GM21381 (cell line): ENCODE measurements around the gene ARSH.
A peak's percentile ranks its signal among the peaks of the same experiment; 100 is the strongest.
"Not testable (repeated sequence)": the region's sequence is repeated elsewhere in the genome, so short reads cannot be mapped to it uniquely, and the experiment has no call there.

Experiments used
- ATAC-seq: cut with Tn5 transposase; IDR thresholded peaks from one replicate; pipeline ENCODE4 v1.9.1; 2021; ENCODE audit warnings: mild to moderate bottlenecking, moderate library complexity; ENCODE audit not compliant: unreplicated experiment

Gene ARSH, protein sequence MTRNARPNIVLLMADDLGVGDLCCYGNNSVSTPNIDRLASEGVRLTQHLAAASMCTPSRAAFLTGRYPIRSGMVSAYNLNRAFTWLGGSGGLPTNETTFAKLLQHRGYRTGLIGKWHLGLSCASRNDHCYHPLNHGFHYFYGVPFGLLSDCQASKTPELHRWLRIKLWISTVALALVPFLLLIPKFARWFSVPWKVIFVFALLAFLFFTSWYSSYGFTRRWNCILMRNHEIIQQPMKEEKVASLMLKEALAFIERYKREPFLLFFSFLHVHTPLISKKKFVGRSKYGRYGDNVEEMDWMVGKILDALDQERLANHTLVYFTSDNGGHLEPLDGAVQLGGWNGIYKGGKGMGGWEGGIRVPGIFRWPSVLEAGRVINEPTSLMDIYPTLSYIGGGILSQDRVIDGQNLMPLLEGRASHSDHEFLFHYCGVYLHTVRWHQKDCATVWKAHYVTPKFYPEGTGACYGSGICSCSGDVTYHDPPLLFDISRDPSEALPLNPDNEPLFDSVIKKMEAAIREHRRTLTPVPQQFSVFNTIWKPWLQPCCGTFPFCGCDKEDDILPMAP

DNA sequence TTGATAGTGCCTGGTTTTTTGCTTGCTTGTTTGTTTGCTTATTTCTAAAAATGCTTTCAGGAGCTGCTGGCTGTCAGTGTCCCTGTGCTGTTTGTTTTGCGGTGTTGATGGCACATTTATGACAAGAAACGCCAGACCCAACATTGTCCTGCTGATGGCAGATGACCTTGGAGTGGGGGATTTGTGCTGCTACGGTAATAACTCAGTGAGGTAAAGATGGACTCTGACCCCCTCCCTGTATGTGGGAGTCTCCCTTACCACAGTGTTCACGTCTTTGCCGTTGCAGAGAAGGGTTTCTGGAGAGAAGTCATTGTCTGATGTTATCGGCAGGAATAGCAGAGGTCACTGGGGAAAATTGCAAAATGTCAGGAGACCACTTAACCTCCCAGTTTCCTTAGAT lies at the start of gene ARSH:
Gene ARSH (plus strand): TSS at position 52 of the 400 bp plus-strand sequence. CDS start 67 bp downstream, at position 119.
- no peak for ATAC-seq

DNA sequence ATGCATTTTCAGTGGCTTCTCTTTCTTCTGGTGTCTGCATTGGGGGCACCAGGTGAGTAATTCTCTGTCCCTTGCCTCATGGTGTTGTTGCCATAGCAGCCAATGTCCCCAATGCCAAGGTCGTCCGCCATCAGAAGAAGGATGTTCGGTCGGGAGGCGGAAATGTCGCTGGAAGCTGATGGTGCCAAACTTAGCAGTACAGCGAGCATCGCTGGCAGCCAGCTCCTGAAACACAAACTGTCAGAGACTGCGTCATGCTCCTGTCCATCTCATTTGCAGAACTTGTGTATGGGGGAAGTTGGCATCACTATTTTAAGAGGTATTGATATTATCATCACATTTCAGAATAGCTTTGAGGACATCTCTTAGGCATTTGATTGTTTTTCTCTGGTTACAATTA lies 48.1 kb upstream of the ARSH start:
- ATAC-seq, result no peak

GRCh38 chrX:2960861-2961515 lies 45.4 kb upstream of the ARSH start:
- no peak for ATAC-seq

- no peak for ATAC-seq
Measured at GRCh38 chrX:2962381-2962780, 44.0 kb upstream of the ARSH start.

DNA sequence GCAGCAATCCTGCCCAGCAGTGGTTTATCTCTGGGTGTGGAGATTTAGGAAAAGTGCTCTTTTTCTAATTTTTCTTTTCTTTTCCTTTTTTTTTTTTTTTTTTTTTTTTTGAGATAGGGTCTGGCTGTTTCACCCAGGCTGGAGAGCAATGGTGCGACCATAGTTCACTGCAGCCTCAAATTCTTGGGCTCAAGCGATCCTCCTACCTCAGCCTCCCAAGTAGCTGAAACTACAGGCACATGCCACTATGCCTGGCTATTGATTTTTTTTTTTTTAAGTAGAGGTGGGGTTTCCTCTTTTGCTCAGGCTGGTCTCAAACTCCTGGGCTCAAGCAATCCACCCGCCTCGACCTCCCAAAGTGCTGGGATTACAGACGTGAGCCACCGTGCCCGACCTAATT lies 42.9 kb upstream of the ARSH start:
- ATAC-seq, result not testable (repeated sequence)

DNA sequence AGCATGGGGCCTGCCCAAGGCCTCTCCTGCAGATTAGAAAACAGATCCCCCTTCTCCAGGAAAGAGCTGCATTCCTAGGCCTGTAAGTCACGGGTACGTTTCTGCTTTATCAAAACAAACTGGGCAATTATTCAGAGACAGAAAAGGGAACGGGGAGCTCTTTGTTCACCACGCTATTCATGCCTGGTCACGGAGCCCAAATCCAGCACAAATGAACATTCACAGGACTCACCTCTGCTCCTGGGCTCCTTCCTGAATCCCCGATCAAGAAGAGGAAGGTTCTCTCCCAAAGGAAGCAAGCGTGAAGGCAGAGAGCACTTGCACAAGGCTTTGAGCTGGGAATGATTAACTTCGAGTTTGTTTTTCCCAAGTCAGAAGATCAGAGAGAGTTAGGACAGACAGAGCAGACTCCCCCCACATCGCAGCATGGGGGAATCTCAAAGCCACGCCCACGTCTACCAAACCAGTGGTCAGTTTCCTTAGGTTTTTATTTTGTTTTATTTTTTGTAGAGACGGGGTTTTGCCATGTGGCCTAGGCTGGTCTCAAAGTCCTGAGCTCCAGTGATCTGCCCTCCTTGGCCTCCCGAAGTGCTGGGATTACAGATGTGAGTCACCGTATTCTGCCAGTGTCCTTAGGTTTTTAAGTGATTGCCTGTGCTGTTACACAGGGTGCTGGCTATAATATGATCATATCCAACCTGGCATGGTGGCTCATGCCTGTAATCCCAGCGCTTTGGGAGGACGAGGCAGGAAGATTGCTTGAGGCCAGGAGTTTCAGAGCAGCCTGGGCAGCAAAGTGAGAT lies 42.2 kb upstream of the ARSH start:
- not testable (repeated sequence) for ATAC-seq

DNA sequence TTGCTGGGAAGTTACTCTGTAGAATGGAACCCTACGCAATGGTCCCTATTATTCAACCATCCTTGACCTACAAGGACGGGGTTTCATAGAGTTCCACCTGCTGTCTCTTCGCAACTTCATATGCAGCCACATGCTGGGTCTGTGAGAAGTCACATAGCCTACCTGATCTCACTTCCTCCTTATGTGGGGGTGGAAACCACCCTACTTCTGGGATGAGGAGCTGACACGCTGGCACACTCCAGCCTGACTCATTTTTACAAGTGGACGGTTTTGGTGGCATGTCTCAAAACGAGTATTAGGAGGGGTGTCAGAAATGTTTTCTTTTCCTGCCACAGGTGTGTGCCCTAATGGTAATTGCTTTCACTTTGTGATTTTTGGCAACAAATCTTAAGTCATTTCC lies 40.4 kb upstream of the ARSH start:
- ATAC-seq, result peak; percentile 63

- ATAC-seq, result no peak
Measured at GRCh38 chrX:2967012-2967411, 39.3 kb upstream of the ARSH start.

DNA sequence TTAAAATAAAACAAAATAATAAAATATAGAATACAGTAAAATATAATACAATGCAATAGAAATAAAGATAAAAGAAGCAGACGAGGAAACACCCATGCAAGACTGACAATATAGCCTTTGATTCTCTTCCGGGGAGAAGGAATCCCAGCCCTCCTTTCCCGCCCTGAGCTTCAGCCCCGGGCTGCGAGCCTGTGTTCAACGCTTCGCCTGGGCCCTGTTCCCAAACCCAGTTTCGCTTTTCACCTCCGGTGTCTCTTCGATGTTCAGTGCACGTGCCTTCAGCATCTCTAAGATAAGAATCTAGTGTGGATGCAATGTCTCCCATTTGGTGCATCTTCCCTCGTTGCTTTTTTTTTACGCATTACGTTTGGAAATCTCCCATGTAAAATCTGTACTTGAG lies 38.8 kb upstream of the ARSH start:
- no peak for ATAC-seq

DNA sequence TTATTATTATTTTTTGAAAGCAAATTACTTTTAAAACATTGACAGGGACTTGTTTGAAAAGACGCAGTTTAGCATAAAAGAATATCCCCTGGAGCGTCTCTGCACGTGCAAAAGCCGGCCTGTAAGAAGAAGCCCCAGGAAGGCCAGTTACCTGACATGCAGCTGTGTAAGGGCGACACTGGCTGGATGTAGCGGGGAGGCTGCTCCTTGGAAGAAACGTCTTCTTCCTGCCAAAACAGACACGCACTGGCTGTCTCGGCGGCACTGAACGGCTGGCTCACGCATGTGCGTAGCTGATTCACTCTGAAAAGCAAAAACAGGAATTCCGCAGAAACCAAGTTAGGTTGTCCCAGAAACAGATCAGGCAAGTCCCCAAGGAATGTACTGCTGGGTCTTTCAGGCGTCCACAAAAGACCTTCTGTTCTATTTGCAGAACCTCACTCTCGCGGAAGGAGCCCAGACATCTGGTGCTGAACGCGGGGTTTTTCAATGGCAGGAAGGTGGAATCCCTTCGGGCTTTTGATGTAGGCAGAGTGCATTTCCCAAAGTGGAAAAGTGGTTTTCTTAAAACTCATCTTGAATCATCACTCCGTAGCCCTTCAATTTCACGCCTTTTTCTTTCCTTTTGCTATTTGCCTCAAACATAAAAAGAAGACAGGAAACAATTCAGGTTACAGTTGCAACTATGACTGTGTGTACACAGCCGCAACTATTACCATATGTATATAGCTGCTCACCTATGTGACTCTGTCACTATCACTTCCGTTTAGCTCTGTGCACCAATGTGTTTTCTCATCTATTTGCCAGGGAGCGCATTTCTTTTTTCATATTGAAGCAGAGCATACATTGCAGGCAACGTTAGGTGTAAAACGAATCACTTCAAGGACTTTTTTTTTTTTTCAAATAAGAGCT lies 38.1 kb upstream of the ARSH start:
- no peak for ATAC-seq

- ATAC-seq, result no peak
Measured at GRCh38 chrX:2969021-2969420, 37.3 kb upstream of the ARSH start.

DNA sequence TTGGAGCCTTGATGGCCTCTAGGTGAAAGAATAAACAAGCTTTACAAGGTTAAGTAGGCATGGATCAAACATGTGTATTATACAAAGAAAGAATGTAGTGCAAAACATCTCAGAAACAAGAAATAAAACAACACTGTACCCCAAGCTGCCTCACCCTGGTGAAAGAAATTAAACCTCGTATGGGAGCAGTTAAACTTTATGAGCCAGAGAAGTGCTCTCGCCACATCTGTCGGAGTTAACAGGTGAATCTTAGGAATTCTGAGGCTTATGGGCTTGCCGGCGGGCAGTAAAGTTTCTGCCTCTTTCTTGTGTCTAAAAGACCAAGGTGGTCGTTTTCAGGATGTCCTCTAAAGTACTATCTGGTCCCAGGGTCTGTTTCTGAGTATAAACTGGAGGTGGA lies 34.0 kb upstream of the ARSH start:
- no peak for ATAC-seq

- no peak for ATAC-seq
Measured at GRCh38 chrX:2974961-2975360, 31.4 kb upstream of the ARSH start.

- ATAC-seq, result not testable (repeated sequence)
Measured at GRCh38 chrX:2978639-2979038, 27.7 kb upstream of the ARSH start.

DNA sequence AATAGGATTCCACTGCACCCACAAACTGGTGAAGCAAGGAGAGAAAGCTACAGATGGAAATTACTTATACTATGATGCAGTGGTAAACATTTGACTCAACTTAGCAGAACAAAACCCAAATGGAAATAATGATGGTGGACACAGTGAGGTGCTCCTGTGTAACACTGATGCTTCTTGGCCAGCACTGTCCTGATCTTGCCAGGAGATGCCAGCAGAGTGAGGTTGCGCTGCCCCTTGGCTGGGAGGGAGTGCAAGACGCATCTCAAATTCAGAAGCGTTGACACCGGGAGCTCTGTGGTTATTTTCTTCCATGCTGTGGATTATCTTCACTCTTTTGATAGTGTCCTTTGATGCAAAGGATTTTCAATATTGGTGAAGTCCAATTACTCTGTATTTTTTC lies 22.0 kb upstream of the ARSH start:
- no peak for ATAC-seq

GRCh38 chrX:2989565-2989964 lies 16.8 kb upstream of the ARSH start:
- no peak for ATAC-seq

GRCh38 chrX:3010532-3010931 lies 4.2 kb downstream of the ARSH start:
- ATAC-seq, result no peak

DNA sequence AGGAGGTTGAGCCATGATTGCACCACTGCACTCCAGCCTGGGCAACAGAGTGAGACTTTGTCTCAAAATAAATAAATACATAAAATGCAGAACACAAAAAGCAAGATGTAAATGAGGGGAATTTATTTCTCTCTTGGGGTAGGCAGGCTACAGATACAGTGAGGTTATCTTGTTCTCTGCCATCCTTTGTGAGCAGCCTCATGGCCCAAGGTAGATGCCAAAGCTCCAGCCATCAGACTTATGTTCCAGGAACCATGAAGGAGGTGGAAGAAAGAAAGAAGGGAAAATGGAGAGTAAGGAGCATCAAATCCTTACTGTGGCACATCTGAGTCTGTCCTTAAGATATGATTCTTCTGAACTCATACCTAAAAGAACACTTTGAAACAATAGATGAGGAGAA lies 11.1 kb downstream of the ARSH start:
- no peak for ATAC-seq

DNA sequence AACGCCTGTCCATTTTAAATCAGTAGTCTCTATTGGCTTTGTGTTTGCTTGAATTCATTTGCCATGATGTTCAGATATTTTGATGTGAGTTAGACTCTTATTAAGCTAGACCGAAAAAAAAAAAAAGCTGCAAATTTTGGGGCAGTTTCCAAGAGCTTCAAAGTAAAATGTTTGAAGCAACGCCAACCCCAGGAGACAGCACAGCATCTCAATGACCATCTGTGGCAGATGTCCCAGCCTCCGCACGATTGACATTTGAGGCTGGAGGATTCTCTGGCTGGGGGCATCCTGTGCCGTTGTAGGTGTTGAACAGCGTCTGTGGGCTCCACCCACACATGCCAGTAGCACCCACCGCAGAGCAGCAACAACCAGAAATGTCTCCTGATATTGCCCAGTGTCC lies 17.8 kb downstream of the ARSH start:
- no peak for ATAC-seq

- ATAC-seq, result no peak
Measured at GRCh38 chrX:3026074-3026815, 19.9 kb downstream of the ARSH start.
